ENCODE data around the gene ZSCAN32.

ZSCAN32 gene

DNA sequence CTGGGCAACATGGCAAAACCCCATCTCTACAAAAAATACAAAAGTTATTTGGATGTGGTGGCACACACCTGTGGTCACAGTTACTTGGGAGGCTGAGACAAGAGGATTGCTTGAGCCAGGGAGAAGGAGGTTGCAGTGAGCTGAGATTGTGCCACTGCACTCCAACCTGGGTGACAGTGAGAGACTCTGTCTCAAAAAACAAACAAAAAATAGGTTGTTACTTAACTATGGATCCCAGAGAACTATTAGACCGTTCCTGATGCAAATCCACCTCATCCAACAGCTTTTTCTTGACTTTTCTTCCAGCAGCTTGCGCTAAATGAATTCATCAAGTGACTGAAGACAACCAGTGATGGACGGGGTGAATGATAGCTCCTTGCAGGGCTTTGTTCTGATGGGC, 45.2 kb downstream of the ZSCAN32 start, which contains the start of gene OR2C1:
TSS of gene OR2C1 (plus strand) at position 301 of the 400 bp plus-strand sequence. CDS start at position 353, 52 bp downstream.
- no peak for DNase-seq

DNA sequence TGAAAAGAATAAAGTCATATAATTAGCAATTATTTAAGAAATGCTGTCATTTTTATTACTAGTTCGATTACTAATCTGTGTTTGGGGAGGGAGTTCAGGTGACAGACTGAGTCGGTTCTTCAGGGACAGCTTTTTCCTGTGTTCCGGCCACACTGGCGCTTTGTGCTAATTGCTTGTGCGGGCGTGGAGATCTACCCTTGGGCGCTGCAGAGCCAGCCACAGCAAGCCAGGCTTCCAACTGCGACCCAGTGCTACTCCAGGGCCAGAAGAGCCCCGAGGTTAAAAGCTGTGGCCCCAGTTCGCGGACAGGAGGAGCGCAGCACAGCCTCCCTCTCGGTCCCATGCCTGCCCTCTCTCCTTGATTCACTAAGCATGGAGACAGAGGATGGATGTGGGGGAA, 51.6 kb downstream of the ZSCAN32 start:
- no peak for DNase-seq

DNA sequence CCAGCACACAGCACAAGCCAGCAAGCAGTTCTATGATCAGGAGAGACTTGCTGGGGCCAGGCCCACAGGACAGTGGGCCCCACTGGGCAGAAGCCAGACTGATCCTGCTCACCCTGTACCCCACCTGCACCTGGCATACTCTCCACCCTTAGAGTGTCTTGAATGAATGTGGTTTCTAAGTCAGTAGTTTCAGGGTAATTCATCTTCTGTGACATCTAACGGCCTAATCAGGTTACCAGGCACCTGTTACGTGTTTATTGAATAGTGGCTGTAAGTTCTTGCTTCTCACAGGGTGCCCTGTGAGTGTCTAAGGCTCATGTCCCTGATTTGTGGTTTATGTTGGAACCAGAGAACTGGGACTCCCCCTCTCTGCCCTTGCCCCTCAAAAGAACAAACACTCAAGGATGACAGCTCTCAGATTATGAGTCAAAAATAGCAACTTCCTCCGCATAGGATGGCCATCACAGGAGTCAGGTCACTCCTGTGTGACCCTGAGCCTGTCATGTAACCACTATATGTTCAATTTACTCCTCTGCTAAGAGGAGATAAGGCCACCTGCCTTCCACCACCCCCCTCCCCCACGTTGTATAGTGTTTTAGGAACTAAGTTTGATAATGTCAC, 52.1 kb downstream of the ZSCAN32 start:
- no peak for DNase-seq

DNA sequence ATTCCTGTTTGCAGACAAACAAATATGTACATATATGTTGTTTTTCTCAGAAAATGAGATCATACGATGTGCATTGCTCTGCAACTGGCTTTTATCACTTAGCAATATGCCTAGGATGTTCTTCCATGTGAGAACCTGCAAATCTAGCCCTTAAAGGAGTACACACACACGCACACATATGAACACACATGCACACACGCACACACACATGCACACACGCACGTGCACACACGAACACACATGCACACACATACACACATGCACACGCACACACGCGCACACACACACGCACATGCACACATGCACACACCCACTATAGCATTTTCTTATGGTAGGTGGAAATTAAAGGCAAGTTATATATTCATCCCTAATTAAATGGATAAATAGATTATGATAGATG, 53.2 kb downstream of the ZSCAN32 start:
- DNase-seq = no peak

DNA sequence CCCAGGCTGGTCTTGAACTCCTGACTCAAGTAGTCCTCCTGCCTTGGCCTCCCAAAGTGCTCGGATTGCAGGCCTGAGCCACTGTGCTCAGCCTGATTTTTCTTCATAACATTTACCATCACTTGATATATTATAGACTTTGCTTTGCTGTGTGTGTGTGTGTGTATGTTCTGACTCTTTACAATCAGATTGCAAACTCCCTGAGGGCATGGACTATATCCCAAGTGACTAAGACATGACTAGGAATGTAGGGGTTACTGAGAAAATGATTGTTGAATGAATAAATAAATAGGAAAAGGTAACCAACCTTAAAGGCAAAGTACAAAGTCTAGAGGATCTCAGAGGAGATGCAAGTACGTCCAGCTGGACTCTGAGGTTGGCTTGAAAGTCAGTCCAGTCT, 54.8 kb downstream of the ZSCAN32 start:
- no peak for DNase-seq

Data from CD4-positive, alpha-beta T cell treated with Interleukin-4 for 1 hour (primary cell).